Activated CD8-positive, alpha-beta memory T cell treated with anti-CD3 and anti-CD28 coated beads, Interleukin-2, amount 50 U/mL, for 1 hour (primary cell): ENCODE results near the gene KRT33A.

Experiments
- DNase-seq: peaks from one replicate; pipeline ENCODE4 v3.0.0-alpha.2; 2020; ENCODE audit errors: extremely low read depth

KRT33A gene

GRCh38 chr17:41329279-41329948 is 21.2 kb downstream of the KRT33A start:
- DNase-seq: no peak

DNA sequence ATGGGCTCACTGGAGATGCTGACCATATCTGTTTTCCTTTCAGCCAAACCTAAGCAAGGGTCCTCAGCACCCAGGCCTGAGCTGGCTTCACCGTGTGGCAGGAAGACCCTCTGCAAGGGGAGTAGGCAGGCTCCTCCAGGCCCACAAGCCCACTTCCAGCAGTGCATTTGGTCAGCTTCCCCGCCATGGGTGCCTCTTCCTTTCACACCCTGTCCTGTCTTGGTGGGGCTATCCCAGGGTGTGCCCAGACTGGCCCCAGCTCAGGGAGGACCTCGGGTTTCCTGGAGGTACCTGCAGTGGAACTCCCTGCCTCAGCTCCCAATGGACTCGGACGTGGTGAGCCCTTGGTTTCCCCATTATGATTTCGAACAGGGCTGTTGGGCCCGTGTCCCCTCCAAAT is 22.4 kb downstream of the KRT33A start:
- no peak for DNase-seq

DNA sequence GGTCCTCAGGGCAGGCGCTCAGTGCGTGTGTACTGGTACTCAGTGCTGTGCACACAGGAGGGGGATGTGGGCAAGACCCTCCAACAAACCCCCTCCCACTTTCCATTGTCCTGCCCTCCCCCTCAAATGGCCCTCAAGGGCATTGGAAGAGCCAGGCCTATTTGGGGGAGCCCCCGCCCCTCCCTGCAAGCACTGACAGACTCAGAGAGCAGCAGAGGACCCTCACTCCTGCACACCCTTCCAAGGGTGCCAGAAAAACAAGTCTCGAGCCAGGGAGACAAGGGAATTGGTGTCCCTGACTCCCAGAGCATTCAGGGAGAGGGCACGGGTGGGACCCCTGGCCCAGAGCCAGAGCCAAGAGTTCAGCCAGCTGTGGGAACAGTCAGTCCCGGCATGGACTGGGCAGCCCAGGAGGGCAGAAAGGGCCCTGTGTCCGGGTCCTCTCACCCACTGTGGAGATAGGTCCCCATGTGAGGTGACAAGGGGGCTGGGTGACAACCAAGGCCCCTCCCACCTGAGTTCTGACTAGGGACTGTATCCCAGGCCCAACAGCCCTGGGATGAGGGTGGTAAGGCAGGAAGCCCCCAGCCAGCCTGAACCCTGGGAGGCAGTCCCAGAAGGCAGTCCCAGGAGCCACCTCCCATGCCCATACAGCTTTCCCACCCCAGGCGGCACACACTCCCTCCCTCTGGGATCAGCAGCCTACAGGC is 23.1 kb downstream of the KRT33A start:
- DNase-seq: no peak

GRCh38 chr17:41326173-41327145 is 24.2 kb downstream of the KRT33A start:
- DNase-seq: no peak

GRCh38 chr17:41325611-41326010 is 25.0 kb downstream of the KRT33A start:
- no peak for DNase-seq

DNA sequence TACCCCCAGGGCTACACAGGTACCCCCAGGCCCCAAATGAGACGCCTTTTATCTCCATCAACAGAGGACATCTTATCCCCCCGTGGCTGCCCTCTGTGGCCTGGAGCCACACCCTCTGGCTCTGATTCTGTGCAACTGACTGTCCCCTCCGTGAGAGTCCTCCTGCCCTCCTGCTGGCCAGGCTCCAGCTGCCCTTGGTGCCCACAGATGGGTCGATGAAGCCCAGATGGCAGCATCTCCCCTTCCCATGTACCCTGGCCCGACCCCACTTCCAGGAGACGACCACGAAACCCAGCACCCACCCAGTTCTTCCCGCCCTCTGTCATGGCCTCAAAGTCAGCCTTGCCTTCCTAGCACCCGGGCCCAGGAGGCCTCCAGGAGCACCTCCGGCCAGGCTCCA is 25.5 kb downstream of the KRT33A start:
- no peak for DNase-seq

DNA sequence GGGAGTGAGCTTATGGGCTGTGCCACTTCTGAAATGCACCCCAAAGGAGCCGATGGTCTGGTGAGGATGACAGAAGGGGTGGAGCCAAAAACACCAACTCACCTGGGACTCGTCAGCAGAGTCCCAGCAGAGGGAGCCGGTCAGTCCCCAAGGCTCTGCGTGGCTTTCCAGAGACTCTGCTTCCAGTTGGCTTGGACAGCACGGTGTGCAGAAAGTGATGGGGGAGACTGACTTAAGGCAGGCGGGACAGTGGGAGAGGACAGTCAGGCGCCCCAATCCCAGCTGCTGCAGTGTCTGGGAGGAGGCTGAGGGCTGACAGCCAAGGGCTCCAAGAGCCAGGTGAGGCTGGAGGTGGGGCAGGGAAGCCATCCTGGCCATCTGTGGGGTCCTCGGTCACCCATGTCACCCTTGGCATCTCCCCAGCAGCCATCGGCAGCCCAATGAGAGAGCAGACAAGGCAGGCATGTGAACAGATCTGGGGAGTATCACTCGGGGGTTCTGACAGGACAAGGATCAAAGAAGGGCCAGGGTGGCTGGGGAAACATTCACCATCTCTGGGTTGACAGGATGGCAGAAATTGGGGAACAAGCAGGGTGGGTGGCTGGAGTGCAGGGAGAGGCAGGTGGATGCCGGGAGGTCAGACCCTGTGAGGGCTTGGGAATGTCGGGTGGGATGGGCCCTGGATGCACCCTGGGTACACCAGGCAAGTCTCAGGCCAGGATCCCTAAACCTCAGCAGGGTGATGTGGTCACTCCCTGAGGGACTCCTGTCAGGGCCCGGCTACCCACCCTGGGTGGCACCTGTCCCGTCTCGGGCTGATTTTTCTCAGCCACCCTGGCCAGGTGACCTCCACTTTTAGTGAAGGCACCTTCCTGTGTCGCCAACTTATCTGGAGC is 26.2 kb downstream of the KRT33A start:
- no peak for DNase-seq

DNA sequence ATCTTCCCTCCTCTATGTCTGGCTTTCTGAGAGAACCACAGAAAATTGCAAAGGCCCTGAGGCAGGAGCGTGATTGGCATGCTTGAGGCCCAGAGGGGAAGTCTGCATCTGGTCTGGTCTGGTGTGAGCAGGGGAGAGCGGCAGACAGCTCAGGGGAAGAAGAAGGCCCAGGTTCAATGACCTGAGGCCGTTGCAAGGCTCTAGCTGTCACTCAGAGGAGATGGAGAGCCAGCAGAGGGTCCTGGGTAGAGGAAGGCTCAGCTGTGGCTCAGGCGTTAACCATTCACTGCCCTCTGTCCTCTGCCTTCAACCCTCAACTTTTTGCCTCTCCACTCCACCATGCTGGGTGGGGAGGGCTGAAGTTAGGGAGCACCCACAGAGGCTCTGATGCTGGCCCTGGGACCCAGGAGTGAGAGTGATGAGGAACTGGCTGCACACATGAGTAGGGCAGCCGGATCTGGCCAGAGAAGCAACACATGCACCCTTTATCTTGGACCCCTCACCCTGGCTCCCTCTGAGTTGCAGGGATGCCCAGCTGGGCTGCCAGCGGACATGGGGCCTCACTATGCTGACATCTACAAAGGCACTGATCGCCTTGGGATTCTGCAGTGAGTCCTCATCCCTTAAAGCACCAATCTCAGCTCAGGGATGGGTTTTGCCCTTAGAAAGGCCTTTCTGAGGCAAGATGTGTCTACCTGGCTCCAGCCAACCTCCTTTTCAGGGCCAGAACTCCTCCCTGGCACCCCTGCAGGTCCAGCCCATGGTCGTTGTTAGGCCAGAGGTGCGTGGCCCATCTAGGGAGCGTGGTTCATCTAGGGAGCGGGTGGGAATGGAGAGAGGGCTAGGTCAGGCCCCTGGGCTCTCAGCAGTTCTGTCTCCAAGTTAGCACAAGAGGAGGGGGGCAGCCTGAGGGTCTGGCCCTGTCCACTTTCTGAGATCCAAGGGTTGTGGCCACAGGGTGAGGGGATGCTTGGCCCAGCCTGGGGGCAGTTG is 27.4 kb downstream of the KRT33A start:
- no peak for DNase-seq

DNA sequence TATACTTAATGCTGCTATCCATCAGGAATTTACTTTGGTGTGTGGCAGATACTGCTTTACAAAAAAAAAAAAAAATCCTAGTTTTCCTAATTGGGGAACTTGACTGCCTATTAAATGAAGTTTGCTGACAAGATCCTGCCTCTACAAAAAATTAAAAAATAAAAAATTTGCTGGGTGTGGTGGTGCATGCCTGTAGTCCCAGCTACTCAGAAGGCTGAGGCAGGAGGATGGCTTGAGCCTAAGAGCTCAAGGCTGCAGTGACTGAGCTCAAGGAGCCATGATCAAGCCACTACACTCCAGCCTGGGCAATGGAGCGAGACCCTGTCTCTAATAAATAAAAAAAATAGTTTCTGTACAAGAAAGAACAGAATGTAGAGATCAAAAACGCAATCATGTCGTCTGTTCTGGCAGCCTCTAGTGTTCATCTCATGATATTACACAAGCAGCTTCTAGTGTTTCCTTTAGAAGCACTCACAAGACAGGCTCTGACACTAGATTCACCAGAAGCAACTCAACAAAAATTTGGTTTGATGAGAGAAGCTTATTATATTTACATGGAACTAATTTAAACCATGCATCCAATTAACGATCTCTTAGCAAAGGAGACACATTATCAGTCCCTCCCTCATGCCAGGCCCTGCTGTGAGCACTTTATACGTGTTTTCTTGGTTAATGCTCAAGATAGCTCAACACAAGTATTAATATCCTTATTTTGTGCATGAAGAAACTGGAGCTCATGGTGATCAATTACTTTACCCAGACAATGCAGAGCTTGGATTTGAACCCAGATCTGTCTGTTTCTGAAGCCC is 28.3 kb downstream of the KRT33A start:
- DNase-seq: no peak

GRCh38 chr17:41318231-41318630 is 32.4 kb downstream of the KRT33A start:
- no peak for DNase-seq

DNA sequence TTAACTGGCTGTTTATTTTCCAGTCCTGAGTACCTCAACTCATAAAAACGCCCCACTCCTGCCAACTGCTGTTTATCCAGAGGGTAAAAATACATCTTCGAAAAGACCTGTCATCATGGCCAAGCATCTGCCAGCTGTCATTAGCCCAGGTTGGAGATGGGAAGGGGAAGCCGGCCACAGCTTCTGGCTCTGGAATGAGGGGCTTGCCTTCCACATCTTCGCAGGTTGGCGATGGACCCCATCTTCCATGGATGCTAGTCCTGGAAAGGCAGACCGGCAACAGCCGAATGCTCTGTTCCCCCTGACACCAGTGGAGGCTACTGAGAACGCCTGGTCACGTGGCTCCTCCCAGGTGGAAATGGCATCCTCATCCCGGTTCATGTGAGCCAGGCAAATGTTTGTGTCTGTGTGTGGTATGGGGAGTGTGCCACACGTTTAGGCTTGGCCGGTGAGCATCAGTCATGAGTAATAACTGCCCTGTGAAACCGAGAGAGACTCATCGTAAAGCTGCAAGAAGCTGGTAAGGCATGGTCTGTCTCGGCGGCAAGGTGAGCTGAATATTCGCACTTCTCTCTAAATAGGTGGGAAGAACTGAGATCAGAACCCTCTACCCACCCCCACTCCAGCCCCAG is 34.7 kb downstream of the KRT33A start:
- DNase-seq: no peak

GRCh38 chr17:41315204-41315794 is 35.3 kb downstream of the KRT33A start, which contains the start of gene KRTAP17-1:
Gene KRTAP17-1, minus strand, starts transcription at chr17:41315710. Its CDS starts 60 bp downstream, at chr17:41315650.
- no peak for DNase-seq

GRCh38 chr17:41311111-41311510 is 39.5 kb downstream of the KRT33A start:
- no peak for DNase-seq

DNA sequence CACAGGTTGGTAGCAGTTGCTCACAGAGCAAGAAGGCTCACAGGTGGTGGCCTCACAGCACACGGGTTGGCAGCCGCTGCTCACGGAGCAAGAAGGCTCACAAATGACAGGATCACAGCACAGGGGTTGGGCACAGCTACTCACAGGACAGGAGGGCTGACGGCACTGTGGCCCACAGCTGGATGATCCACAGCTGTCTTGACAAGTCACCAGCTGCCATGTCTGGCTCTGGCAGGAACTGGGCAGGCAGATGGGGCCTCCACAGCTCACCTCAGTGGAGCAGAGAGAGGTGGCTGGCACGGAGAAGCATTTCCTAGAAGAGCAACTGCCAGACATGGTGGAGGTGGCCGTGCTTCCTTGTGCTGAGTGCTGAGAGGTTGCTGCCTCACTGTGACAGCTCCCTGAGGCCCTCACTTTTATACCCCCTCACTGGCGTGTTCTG is 41.7 kb downstream of the KRT33A start, which contains the start of gene KRTAP16-1:
KRTAP16-1 (minus strand) TSS at position 392 of the 442 bp plus-strand sequence; CDS start at position 336, 56 bp downstream.
- peak; percentile 27 for DNase-seq

DNA sequence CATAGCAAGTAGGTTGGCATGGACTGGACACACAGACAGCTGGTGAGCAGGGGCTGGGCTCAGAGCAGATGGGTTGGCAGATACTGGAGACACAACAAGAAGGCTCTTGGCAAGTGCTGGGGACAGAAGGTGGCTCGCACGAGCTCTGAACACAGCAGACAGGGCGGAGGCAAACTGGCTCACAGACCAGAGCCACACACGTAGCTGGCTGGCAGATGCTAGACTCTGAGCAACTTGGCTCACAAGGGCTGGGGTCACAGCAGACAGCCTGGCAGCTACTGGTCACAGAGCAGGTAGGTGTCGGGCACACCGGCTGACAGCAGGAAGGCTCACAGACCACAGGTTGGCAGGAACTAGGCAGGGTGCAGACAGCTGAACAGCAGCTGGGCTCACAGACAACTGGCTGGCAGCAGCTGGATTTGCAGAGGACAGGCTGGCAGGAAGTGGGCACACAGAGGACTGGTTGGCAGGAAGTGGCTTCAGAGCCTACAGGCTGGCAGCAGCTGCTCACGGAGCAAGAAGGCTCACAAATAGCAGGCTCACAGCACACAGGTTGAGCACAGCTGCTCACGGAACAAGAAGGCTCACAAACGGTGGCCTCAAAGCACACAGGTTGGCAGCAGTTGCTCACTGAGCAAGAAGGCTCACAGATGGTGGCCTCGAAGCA is 42.2 kb downstream of the KRT33A start:
- DNase-seq: peak; percentile 71

DNA sequence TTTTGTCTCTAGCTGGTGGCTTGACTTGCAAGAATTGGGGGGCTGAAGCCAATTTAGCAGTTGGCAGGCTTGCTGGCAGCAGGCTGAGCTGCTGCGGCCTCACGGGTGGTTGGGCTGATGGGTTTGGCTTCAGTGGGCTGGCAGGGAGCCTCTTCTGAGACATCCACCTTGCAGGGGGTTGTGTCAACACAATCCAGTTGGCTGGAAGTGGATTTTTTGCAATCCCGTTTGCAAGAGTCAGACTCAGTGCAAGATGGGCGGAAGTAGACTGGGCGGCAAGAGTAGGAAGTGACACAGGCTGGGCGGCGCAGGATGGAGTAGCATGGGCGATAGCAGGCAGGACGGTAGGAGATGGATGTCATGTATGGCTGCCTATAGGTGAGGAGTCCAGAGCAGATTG is 43.0 kb downstream of the KRT33A start:
- DNase-seq: no peak

- no peak for DNase-seq
Measured at GRCh38 chr17:41304091-41304490, 46.5 kb downstream of the KRT33A start.
